NCI-H446 (cell line): ENCODE data around the gene WDR6.
A peak's percentile ranks its signal among the peaks of the same experiment; 100 is the strongest.

Experiments
- DNase-seq, 2 experiments: peaks; one replicate each; lab custom pipeline; 2025; lab: John Stamatoyannopoulos, UW

WDR6 gene

GRCh38 chr3:49016414-49017228, 9.4 kb downstream of the WDR6 start:
- DNase-seq = no peak

- no peak for DNase-seq
Measured at GRCh38 chr3:49017229-49017970, 10.2 kb downstream of the WDR6 start.

GRCh38 chr3:49017971-49018706, 10.9 kb downstream of the WDR6 start, which contains the start of gene DALRD3:
DALRD3 (minus strand) TSS chr3:49018580; CDS start chr3:49018564, 16 bp downstream.
- DNase-seq = peak; percentile 9 to 42

GRCh38 chr3:49018707-49019006, 11.5 kb downstream of the WDR6 start:
- DNase-seq = no peak

GRCh38 chr3:49019941-49020329, 12.7 kb downstream of the WDR6 start:
- DNase-seq = no peak

GRCh38 chr3:49020330-49021212, 13.4 kb downstream of the WDR6 start:
- DNase-seq = no peak

- DNase-seq = peak; percentile 87 to 96
Measured at GRCh38 chr3:49021213-49021812, 14.1 kb downstream of the WDR6 start.

- peak; percentile 42 to 84 for DNase-seq
Measured at GRCh38 chr3:49021813-49022687, 14.9 kb downstream of the WDR6 start, which contains the start of gene NDUFAF3. NDUFAF3 (plus strand) TSS chr3:49022121; CDS start chr3:49022145, 24 bp downstream.

- no peak for DNase-seq
Measured at GRCh38 chr3:49022688-49023171, 15.5 kb downstream of the WDR6 start.

GRCh38 chr3:49023775-49024174, 16.6 kb downstream of the WDR6 start:
- DNase-seq = no peak

- DNase-seq = no peak
Measured at GRCh38 chr3:49024449-49024848, 17.3 kb downstream of the WDR6 start.

- DNase-seq = no peak
Measured at GRCh38 chr3:49025005-49025792, 18.0 kb downstream of the WDR6 start.

GRCh38 chr3:49025793-49026520, 18.8 kb downstream of the WDR6 start:
- no peak for DNase-seq

- DNase-seq = no peak
Measured at GRCh38 chr3:49026536-49026935, 19.3 kb downstream of the WDR6 start.

GRCh38 chr3:49027634-49028033, 20.4 kb downstream of the WDR6 start:
- DNase-seq = no peak

- DNase-seq = no peak
Measured at GRCh38 chr3:49028298-49028672, 21.1 kb downstream of the WDR6 start.

GRCh38 chr3:49028673-49029562, 21.7 kb downstream of the WDR6 start, which contains the start of gene IMPDH2:
IMPDH2 (minus strand) TSS chr3:49029398; CDS start chr3:49029350, 48 bp downstream.
- peak; percentile 73 to 94 for DNase-seq
